OCI-LY1 (cell line): ENCODE results near the gene CHRND.

Experiments
- H2AFZ ChIP-seq: fragments of 200-600 bp; sonication (generic), shearing (Covaris generic); 2 replicates; pipeline ENCODE4 v1.6.0; 2014; ENCODE audit warnings: antibody characterized with exemption, mild to moderate bottlenecking, low read length
- H3F3A ChIP-seq: fragments of 200-600 bp; sonication (generic), shearing (Covaris generic); 2 replicates; pipeline ENCODE4 v1.6.0; 2014; ENCODE audit warnings: mild to moderate bottlenecking, antibody characterized with exemption, low read length, moderate library complexity; ENCODE audit not compliant: insufficient read depth
- H3K27ac ChIP-seq: fragments of 200-600 bp; sonication (generic); 2 replicates; pipeline ENCODE4 v1.5.1; 2014; ENCODE audit warnings: low read length, mixed run types, mild to moderate bottlenecking, low read depth; ENCODE audit not compliant: poor library complexity, severe bottlenecking
- H3K27me3 ChIP-seq: fragments of 200-600 bp; sonication (generic); 2 replicates; pipeline ENCODE4 v1.6.0; 2014; ENCODE audit warnings: antibody characterized with exemption, mild to moderate bottlenecking, low read length, moderate library complexity; ENCODE audit not compliant: insufficient read depth
- H3K36me3 ChIP-seq: fragments of 200-600 bp; sonication (generic); 2 replicates; pipeline ENCODE4 v1.6.1; 2014; ENCODE audit warnings: mild to moderate bottlenecking, antibody characterized with exemption, low read length, moderate library complexity, mixed read lengths; ENCODE audit not compliant: insufficient read depth
- H3K4me1 ChIP-seq: fragments of 200-600 bp; sonication (generic); 2 replicates; pipeline ENCODE4 v1.5.1; 2014; ENCODE audit warnings: mild to moderate bottlenecking, low read length, moderate library complexity; ENCODE audit not compliant: insufficient read depth, severe bottlenecking
- H3K4me2 ChIP-seq: fragments of 200-600 bp; sonication (generic), shearing (Covaris generic); 2 replicates; pipeline ENCODE4 v1.6.1; 2014; ENCODE audit warnings: low read length
- H3K4me3 ChIP-seq: fragments of 200-600 bp; sonication (generic); 2 replicates; pipeline ENCODE4 v1.5.1; 2014; ENCODE audit warnings: low read length, low read depth, mild to moderate bottlenecking, mixed read lengths; ENCODE audit not compliant: poor library complexity, severe bottlenecking
- H3K79me2 ChIP-seq: fragments of 200-600 bp; shearing (Covaris generic); 2 replicates; pipeline ENCODE4 v1.6.1; 2016; ENCODE audit warnings: mixed run types, low read length, mixed read lengths; ENCODE audit not compliant: insufficient read depth
- H3K9ac ChIP-seq: fragments of 200-600 bp; sonication (generic), shearing (Covaris generic); 2 replicates; pipeline ENCODE4 v1.6.1; 2014; ENCODE audit warnings: mild to moderate bottlenecking, low read length, mixed read lengths
- H3K9me2 ChIP-seq: fragments of 200-600 bp; sonication (generic), shearing (Covaris generic); 2 replicates; pipeline ENCODE4 v1.6.1; 2014; ENCODE audit warnings: low read depth, mild to moderate bottlenecking, low read length, mixed read lengths
- H3K9me3 ChIP-seq: fragments of 200-600 bp; shearing (Covaris generic); 2 replicates; pipeline ENCODE4 v1.6.1; 2014; ENCODE audit warnings: low read length, mixed read lengths
- H4K20me1 ChIP-seq: fragments of 200-600 bp; sonication (generic), shearing (Covaris generic); 2 replicates; pipeline ENCODE4 v1.6.0; 2016; ENCODE audit warnings: mild to moderate bottlenecking, low read length; ENCODE audit not compliant: insufficient read depth
- CTCF ChIP-seq: fragments of 200-600 bp; sonication (generic), shearing (Covaris generic); IDR thresholded peaks from 2 replicates; pipeline ENCODE4 v1.5.1; 2017; ENCODE audit warnings: mild to moderate bottlenecking, antibody characterized with exemption, low read length, moderate library complexity, mixed read lengths
- EZH2 ChIP-seq: fragments of 200-600 bp; sonication (generic), shearing (Covaris generic); IDR thresholded peaks from 2 replicates; pipeline ENCODE4 v1.8.0; 2017; ENCODE audit warnings: borderline replicate concordance, mixed run types, mild to moderate bottlenecking, antibody characterized with exemption, low read length, moderate library complexity, mixed read lengths

Gene CHRND

GRCh38 chr2:232563580-232563979 lies 37.6 kb downstream of the CHRND start:
- H4K20me1 ChIP-seq, result no peaks in the 10 kb centered on the region
- no peak overlapping the region for H3K9ac ChIP-seq
- no peak overlapping the region for H2AFZ ChIP-seq
- TF ChIP-seq CTCF (no peak), EZH2 (no peak)
- H3K4me2 ChIP-seq, result no peak overlapping the region
- H3K9me3 ChIP-seq, result no peaks in the 10 kb centered on the region
- no peak overlapping the region for H3K4me3 ChIP-seq
- no peaks in the 10 kb centered on the region for H3K79me2 ChIP-seq
- no peak overlapping the region for H3K27ac ChIP-seq
- H3K27me3 ChIP-seq, result no peaks in the 10 kb centered on the region
- H3F3A ChIP-seq, result no peaks in the 10 kb centered on the region
- H3K4me1 ChIP-seq, result no peaks in the 10 kb centered on the region
- H3K9me2 ChIP-seq, result no peaks in the 10 kb centered on the region
- peaks cover 89% of the 10 kb centered on the region for H3K36me3 ChIP-seq

- H3K9me3 ChIP-seq, result no peaks in the 10 kb centered on the region
- H3K27ac ChIP-seq, result no peak overlapping the region
- H2AFZ ChIP-seq, result no peak overlapping the region
- no peaks in the 10 kb centered on the region for H3K4me1 ChIP-seq
- no peak overlapping the region for H3K4me3 ChIP-seq
- no peaks in the 10 kb centered on the region for H3K27me3 ChIP-seq
- no peak overlapping the region for H3K4me2 ChIP-seq
- H4K20me1 ChIP-seq, result no peaks in the 10 kb centered on the region
- peaks cover 88% of the 10 kb centered on the region for H3K36me3 ChIP-seq
- TF ChIP-seq CTCF, result no peak
- no peak for TF ChIP-seq EZH2
- H3K9me2 ChIP-seq, result no peaks in the 10 kb centered on the region
- H3K9ac ChIP-seq, result no peak overlapping the region
- H3K79me2 ChIP-seq, result no peaks in the 10 kb centered on the region
- no peaks in the 10 kb centered on the region for H3F3A ChIP-seq
Measured at GRCh38 chr2:232567721-232568120, 41.8 kb downstream of the CHRND start.

GRCh38 chr2:232568161-232568560 lies 42.2 kb downstream of the CHRND start:
- H3K4me1 ChIP-seq, result no peaks in the 10 kb centered on the region
- no peak overlapping the region for H3K27ac ChIP-seq
- no peaks in the 10 kb centered on the region for H3K27me3 ChIP-seq
- peaks cover 88% of the 10 kb centered on the region for H3K36me3 ChIP-seq
- no peak overlapping the region for H2AFZ ChIP-seq
- H3K4me3 ChIP-seq, result no peak overlapping the region
- no peak overlapping the region for H3K9ac ChIP-seq
- TF ChIP-seq EZH2, result no peak
- TF ChIP-seq CTCF, result no peak
- H3F3A ChIP-seq, result no peaks in the 10 kb centered on the region
- no peaks in the 10 kb centered on the region for H4K20me1 ChIP-seq
- H3K9me2 ChIP-seq, result no peaks in the 10 kb centered on the region
- no peak overlapping the region for H3K4me2 ChIP-seq
- no peaks in the 10 kb centered on the region for H3K9me3 ChIP-seq
- no peaks in the 10 kb centered on the region for H3K79me2 ChIP-seq
